IMR-90 (cell line): ENCODE data around the gene KLK6. TPM values are rescaled to one million over a fixed set of nuclear protein-coding genes. Genes with fewer than 3 reads are reported as not detected.

Source experiments
- ATAC-seq: fragments of 200-7000 bp; cut with Tn5 transposase; 2 replicates; pipeline ENCODE4 v1.9.1; 2020; ENCODE audit warnings: low read depth, mild to moderate bottlenecking, moderate library complexity
- BruUV-seq: library from RNA; stranded (reverse); fragments of 400-500 nt; replicated peaks from 2 replicates; lab custom pipeline; 2021; lab: Mats Ljungman, UMichigan
- CTCF ChIA-PET: fragments of 300-600 bp; formaldehyde crosslinking; extraction: SDS; loops from one replicate; lab custom pipeline; 2021; ENCODE audit warnings: antibody characterized with exemption; lab: Yijun Ruan, JAX
- POLR2A ChIA-PET: fragments of 300-600 bp; sonication (Branson Sonifier 250); formaldehyde crosslinking; loops from one replicate; lab custom pipeline; 2022; ENCODE audit warnings: antibody characterized with exemption; ENCODE audit not compliant: unreplicated experiment; lab: Charles Lee
- DNase-seq: peaks from one replicate; pipeline ENCODE4 v3.0.0; 2013
- H2AFZ ChIP-seq: replicated peaks from 2 replicates; pipeline ENCODE3; 2013; ENCODE audit warnings: low read length, mild to moderate bottlenecking; ENCODE audit not compliant: poor library complexity
- H2AK5ac ChIP-seq: 2 replicates; pipeline ENCODE4 v1.6.1; 2013; ENCODE audit warnings: low read depth, low read length, inconsistent platforms
- H2AK9ac ChIP-seq: replicated peaks from 2 replicates; pipeline ENCODE3; 2013; ENCODE audit warnings: mild to moderate bottlenecking, low read depth, low read length, moderate library complexity; ENCODE audit not compliant: poor library complexity
- H2BK120ac ChIP-seq: 2 replicates; pipeline ENCODE4 v1.6.1; 2013; ENCODE audit warnings: low read depth, low read length, inconsistent platforms
- H2BK15ac ChIP-seq: 3 replicates; pipeline ENCODE4 v1.6.1; 2013; ENCODE audit warnings: low read depth, low read length, inconsistent platforms
- H2BK20ac ChIP-seq: 2 replicates; pipeline ENCODE4 v1.6.1; 2013; ENCODE audit warnings: low read depth, mild to moderate bottlenecking, inconsistent platforms, low read length, moderate library complexity
- H2BK5ac ChIP-seq: 2 replicates; pipeline ENCODE4 v1.6.1; 2013; ENCODE audit warnings: mild to moderate bottlenecking, low read depth, low read length, inconsistent platforms; ENCODE audit not compliant: poor library complexity, severe bottlenecking
- H3K14ac ChIP-seq: replicated peaks from 2 replicates; pipeline ENCODE4 v1.6.1; 2013; ENCODE audit warnings: low read depth, low read length, inconsistent platforms
- H3K18ac ChIP-seq: 2 replicates; pipeline ENCODE4 v1.6.1; 2013; ENCODE audit warnings: low read depth, low read length, control low read depth
- H3K23ac ChIP-seq: 2 replicates; pipeline ENCODE4 v1.6.1; 2013; ENCODE audit warnings: low read depth, low read length, inconsistent platforms
- H3K27ac ChIP-seq: 2 replicates; pipeline ENCODE4 v1.5.1; 2013; ENCODE audit warnings: mild to moderate bottlenecking, control low read depth, low read length; ENCODE audit not compliant: insufficient read depth
- H3K27me3 ChIP-seq: 2 replicates; pipeline ENCODE4 v1.6.1; 2013; ENCODE audit warnings: low read length; ENCODE audit not compliant: control insufficient read depth, insufficient read depth
- H3K36me3 ChIP-seq: 2 replicates; pipeline ENCODE4 v1.6.1; 2013; ENCODE audit warnings: low read length, mixed read lengths; ENCODE audit not compliant: control insufficient read depth, insufficient read depth
- H3K4ac ChIP-seq: 2 replicates; pipeline ENCODE4 v1.6.1; 2013; ENCODE audit warnings: low read depth, low read length, inconsistent platforms
- H3K4me1 ChIP-seq: 2 replicates; pipeline ENCODE4 v1.6.1; 2013; ENCODE audit warnings: low read length, mixed read lengths; ENCODE audit not compliant: control insufficient read depth, insufficient read depth
- H3K4me2 ChIP-seq: 2 replicates; pipeline ENCODE4 v1.6.1; 2013; ENCODE audit warnings: low read depth, mild to moderate bottlenecking, control low read depth, low read length, moderate library complexity
- H3K4me3 ChIP-seq: 2 replicates; pipeline ENCODE4 v1.5.1; 2013; ENCODE audit warnings: low read depth, mild to moderate bottlenecking, control low read depth, low read length, moderate library complexity; ENCODE audit not compliant: insufficient read depth
- H3K56ac ChIP-seq: 2 replicates; pipeline ENCODE4 v1.6.1; 2013; ENCODE audit warnings: low read length, inconsistent platforms; ENCODE audit not compliant: insufficient read depth; ENCODE audit errors: extremely low read depth
- H3K79me1 ChIP-seq, 2 experiments: 2 replicates each; pipeline ENCODE4 v1.6.1; 2013; ENCODE audit warnings: low read length in 2 of 2, inconsistent platforms in 1 of 2, low read depth in 1 of 2
- H3K9ac ChIP-seq: 2 replicates; pipeline ENCODE4 v1.6.1; 2013; ENCODE audit warnings: low read depth, low read length, control low read depth
- H3K9me1 ChIP-seq: 2 replicates; pipeline ENCODE4 v1.6.1; 2013; ENCODE audit warnings: low read length, inconsistent platforms; ENCODE audit not compliant: insufficient read depth
- H3K9me3 ChIP-seq: 2 replicates; pipeline ENCODE4 v1.6.1; 2013; ENCODE audit warnings: low read length; ENCODE audit not compliant: control insufficient read depth, insufficient read depth
- H4K20me1 ChIP-seq: 2 replicates; pipeline ENCODE4 v1.6.1; 2013; ENCODE audit warnings: low read length, inconsistent platforms; ENCODE audit not compliant: insufficient read depth
- H4K5ac ChIP-seq: 2 replicates; pipeline ENCODE4 v1.6.1; 2013; ENCODE audit warnings: mild to moderate bottlenecking, low read depth, low read length, control low read depth
- H4K8ac ChIP-seq, 2 experiments: 2 replicates each; pipeline ENCODE4 v1.6.1; 2013; ENCODE audit warnings: low read depth in 2 of 2, low read length in 2 of 2, control low read depth in 1 of 2, inconsistent platforms in 1 of 2
- H4K91ac ChIP-seq: 2 replicates; pipeline ENCODE4 v1.6.1; 2013; ENCODE audit warnings: low read depth, low read length, inconsistent platforms; ENCODE audit not compliant: insufficient read depth
- BHLHE40 ChIP-seq: fragments of 150-350 bp; IDR thresholded peaks from 2 replicates; pipeline ENCODE4 v1.6.1; 2016; ENCODE audit warnings: mild to moderate bottlenecking, low read depth, low read length
- CEBPB ChIP-seq: IDR thresholded peaks from 2 replicates; pipeline ENCODE4 v1.6.1; 2012; ENCODE audit warnings: low read depth, low read length, improper control_type of control experiment
- CHD1 ChIP-seq: IDR thresholded peaks from 2 replicates; pipeline ENCODE4 v1.6.1; 2012; ENCODE audit warnings: low read depth, low read length, improper control_type of control experiment
- ELK1 ChIP-seq: fragments of 150-350 bp; IDR thresholded peaks from 2 replicates; pipeline ENCODE4 v1.6.1; 2016; ENCODE audit warnings: low read depth, mild to moderate bottlenecking, low read length, moderate library complexity, borderline replicate concordance
- FOS ChIP-seq: fragments of 150-350 bp; IDR thresholded peaks from 2 replicates; pipeline ENCODE4 v1.6.1; 2016; ENCODE audit warnings: low read depth, low read length
- MAFK ChIP-seq: IDR thresholded peaks from 2 replicates; pipeline ENCODE4 v1.6.1; 2012; ENCODE audit warnings: low read depth, low read length, improper control_type of control experiment
- MAZ ChIP-seq: IDR thresholded peaks from 2 replicates; pipeline ENCODE4 v1.6.1; 2012; ENCODE audit warnings: low read depth, mild to moderate bottlenecking, low read length, improper control_type of control experiment, moderate library complexity, borderline replicate concordance
- MXI1 ChIP-seq: IDR thresholded peaks from 2 replicates; pipeline ENCODE4 v1.6.1; 2012; ENCODE audit warnings: low read depth, mild to moderate bottlenecking, low read length, moderate library complexity, borderline replicate concordance
- NFE2L2 ChIP-seq: fragments of 150-350 bp; IDR thresholded peaks from 2 replicates; pipeline ENCODE4 v1.6.1; 2016; ENCODE audit warnings: low read depth, mild to moderate bottlenecking, low read length
- POLR2A ChIP-seq: IDR thresholded peaks from 2 replicates; pipeline ENCODE4 v1.6.1; 2012; ENCODE audit warnings: mild to moderate bottlenecking, low read depth, low read length
- RAD21 ChIP-seq: IDR thresholded peaks from 2 replicates; pipeline ENCODE4 v1.6.1; 2012; ENCODE audit warnings: low read length, improper control_type of control experiment
- RCOR1 ChIP-seq: IDR thresholded peaks from 2 replicates; pipeline ENCODE4 v1.6.1; 2012; ENCODE audit warnings: mild to moderate bottlenecking, low read length, improper control_type of control experiment; ENCODE audit not compliant: insufficient replicate concordance
- RFX5 ChIP-seq: IDR thresholded peaks from 2 replicates; pipeline ENCODE4 v1.8.0; 2012; ENCODE audit warnings: low read depth, mild to moderate bottlenecking, low read length, moderate library complexity
- SMC3 ChIP-seq: fragments of 150-350 bp; IDR thresholded peaks from 2 replicates; pipeline ENCODE4 v1.6.1; 2016; ENCODE audit warnings: low read depth, mild to moderate bottlenecking, antibody characterized with exemption, low read length, moderate library complexity
- USF2 ChIP-seq: fragments of 150-350 bp; IDR thresholded peaks from 2 replicates; pipeline ENCODE4 v1.6.1; 2017; ENCODE audit warnings: mild to moderate bottlenecking, antibody characterized with exemption, low read length, low read depth
- WGBS, 2 experiments: methylation state at CpG; one replicate each; pipeline versions ENCODE4 v1.1.5 to v1.1.7; 2013; ENCODE audit warnings: missing lambda C conversion rate in 2 of 2; ENCODE audit not compliant: insufficient read length in 1 of 2; ENCODE audit errors: extremely low coverage in 2 of 2; 5-methylcytosine and 5-hydroxymethylcytosine counted together
- dilution Hi-C: fragments of 300-500 bp; cut with HindIII; formaldehyde crosslinking; loops from one replicate; pipeline ENCODE4 v1.14.3; 2018; ENCODE audit warnings: low sequenced_read_pairs; ENCODE audit not compliant: unreplicated experiment
- in situ Hi-C: fragments of 300-500 bp; cut with MboI; formaldehyde crosslinking; loops from 3 replicates; pipeline ENCODE4 v1.14.3; 2019; ENCODE audit warnings: low sequenced_read_pairs, inconsistent platforms, mixed read lengths
- intact Hi-C: fragments of 100-400 bp; cut with micrococcal nuclease; formaldehyde crosslinking; loops from 2 replicates; pipeline ENCODE4 v1.10.0; 2022
- polyA plus RNA-seq, 3 experiments: library from polyadenylated mRNA; depleted of rRNA; stranded (reverse); fragments of >200 nt; gene quantifications; 2 replicates each; pipeline ENCODE4 v1.2.3, GENCODE V29; 2012; ENCODE audit warnings: low replicate concordance in 1 of 3
- total RNA-seq: library from RNA; depleted of rRNA; stranded (reverse); fragments of >200 nt; gene quantifications from 2 replicates; pipeline ENCODE4 v1.2.3, GENCODE V29; 2012
- TF ChIP-seq, protein P1 (sequence below): conservative IDR thresholded peaks from 2 replicates; pipeline ENCODE4 v1.5.1; 2012; ENCODE audit warnings: mild to moderate bottlenecking, low read depth, low read length, improper control_type of control experiment

Gene KLK6
- total and polyA plus RNA-seq, 2 of the 4 experiments (the other 2 are of a cell fraction), result not detected

DNA sequence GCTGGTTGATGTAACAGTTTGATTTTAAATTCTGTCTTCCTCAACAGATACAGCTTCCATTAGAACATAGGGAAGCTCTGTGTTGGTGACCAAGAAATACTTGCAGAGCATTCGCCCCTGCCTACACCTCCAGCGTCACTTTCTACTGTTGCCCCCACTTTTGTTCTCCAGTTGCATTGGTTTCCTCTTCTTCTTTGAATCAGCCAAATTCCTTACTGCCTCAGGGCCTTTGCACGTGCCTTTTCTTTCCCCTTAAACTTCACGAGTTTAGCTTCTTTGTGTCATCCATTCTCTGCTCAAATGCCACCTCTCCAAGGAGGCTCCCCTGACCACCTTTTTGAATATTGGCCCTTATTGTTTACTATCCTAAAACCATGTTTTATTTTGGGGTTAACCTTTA lies 22.3 kb downstream of the KLK6 start:
- Histone ChIP-seq H4K20me1 (no peaks in the 10 kb centered on the region), H2BK20ac (no peak overlapping the region), H2AK5ac (no peak overlapping the region), H2AK9ac (no peak overlapping the region), H4K91ac (no peak overlapping the region), H2BK15ac (no peak overlapping the region), H4K5ac (no peak overlapping the region), H3K14ac (no peak overlapping the region), H2BK5ac (no peak overlapping the region), H4K8ac (no peak overlapping the region), H3K27me3 (no peaks in the 10 kb centered on the region), H3K9me3 (peaks cover 21% of the 10 kb centered on the region; the same call in 1 of the 2 replicates), H3K27ac (no peak overlapping the region), H3K4me2 (no peak overlapping the region), H3K9me1 (no peaks in the 10 kb centered on the region), H3K4me1 (no peaks in the 10 kb centered on the region), H3K79me1 (no peaks in the 10 kb centered on the region), H2BK120ac (no peak overlapping the region), H3K18ac (no peak overlapping the region), H3K9ac (no peak overlapping the region), H3K23ac (no peak overlapping the region), H3K4me3 (no peak overlapping the region), H3K56ac (no peak overlapping the region), H3K36me3 (no peaks in the 10 kb centered on the region), H2AFZ (no peak overlapping the region), H3K4ac (no peak overlapping the region)
- no peak for TF ChIP-seq RCOR1
- no peak for TF ChIP-seq FOS
- no peak for TF ChIP-seq NFE2L2
- TF ChIP-seq USF2, result no peak
- TF ChIP-seq RAD21, result no peak
- TF ChIP-seq RFX5, result no peak
- TF ChIP-seq ELK1, result no peak
- no peak for TF ChIP-seq BHLHE40
- TF ChIP-seq MAFK, result no peak
- TF ChIP-seq MAZ, result no peak
- no peak for TF ChIP-seq POLR2A
- no peak for TF ChIP-seq MXI1
- no peak for TF ChIP-seq CEBPB
- no peak for TF ChIP-seq SMC3
- TF ChIP-seq, protein P1, sequence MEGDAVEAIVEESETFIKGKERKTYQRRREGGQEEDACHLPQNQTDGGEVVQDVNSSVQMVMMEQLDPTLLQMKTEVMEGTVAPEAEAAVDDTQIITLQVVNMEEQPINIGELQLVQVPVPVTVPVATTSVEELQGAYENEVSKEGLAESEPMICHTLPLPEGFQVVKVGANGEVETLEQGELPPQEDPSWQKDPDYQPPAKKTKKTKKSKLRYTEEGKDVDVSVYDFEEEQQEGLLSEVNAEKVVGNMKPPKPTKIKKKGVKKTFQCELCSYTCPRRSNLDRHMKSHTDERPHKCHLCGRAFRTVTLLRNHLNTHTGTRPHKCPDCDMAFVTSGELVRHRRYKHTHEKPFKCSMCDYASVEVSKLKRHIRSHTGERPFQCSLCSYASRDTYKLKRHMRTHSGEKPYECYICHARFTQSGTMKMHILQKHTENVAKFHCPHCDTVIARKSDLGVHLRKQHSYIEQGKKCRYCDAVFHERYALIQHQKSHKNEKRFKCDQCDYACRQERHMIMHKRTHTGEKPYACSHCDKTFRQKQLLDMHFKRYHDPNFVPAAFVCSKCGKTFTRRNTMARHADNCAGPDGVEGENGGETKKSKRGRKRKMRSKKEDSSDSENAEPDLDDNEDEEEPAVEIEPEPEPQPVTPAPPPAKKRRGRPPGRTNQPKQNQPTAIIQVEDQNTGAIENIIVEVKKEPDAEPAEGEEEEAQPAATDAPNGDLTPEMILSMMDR, result no peak
- TF ChIP-seq CHD1, result no peak
- POLR2A ChIA-PET, result no interaction called here
- dilution Hi-C loops (no loop called here), in situ Hi-C loops (no loop called here), intact Hi-C loops (no loop called here)
- DNase-seq, result no peak
- CTCF ChIA-PET, result no interaction called here
- WGBS, 2 experiments, result 54% methylated on average over 3 of the region's 4 CpGs; no CpG with 5 or more reads in 1 of the 2 experiments
- no TSS peak for BruUV-seq
- no peak for ATAC-seq
